IPS DF 19.7 (cell line): Measurements from ENCODE around the gene EIF5A.

Source experiments
- DNase-seq: peaks from one replicate; pipeline ENCODE4 v3.0.0-alpha.2; 2013; ENCODE audit warnings: low read depth, low spot score

Gene EIF5A

DNA sequence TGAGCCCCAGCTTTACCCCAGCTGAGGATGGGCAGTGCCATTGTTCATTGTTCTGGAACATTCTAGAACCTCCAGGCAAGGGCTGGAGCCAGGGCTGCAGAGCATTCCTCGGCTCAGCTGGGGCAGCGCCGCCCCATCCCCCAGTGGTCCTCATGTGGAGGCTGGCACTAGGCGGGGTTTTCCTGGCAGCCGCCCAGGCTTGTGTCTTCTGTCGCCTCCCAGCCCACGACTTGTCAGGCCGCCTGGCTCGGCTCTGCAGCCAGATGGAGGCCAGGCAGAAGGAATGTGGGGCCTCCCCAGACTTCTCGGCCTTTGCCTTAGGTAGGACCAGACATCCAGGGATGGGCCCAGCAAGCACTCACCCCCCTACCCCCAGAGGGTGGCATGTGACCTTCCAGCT is 47.6 kb downstream of the EIF5A start, which contains the start of gene TMEM95:
Gene TMEM95 (plus strand): TSS at position 104 of the 400 bp plus-strand sequence. CDS start 49 bp downstream, at position 153.
- DNase-seq: no peak

GRCh38 chr17:7355573-7355972 is 48.1 kb downstream of the EIF5A start:
- DNase-seq: no peak

DNA sequence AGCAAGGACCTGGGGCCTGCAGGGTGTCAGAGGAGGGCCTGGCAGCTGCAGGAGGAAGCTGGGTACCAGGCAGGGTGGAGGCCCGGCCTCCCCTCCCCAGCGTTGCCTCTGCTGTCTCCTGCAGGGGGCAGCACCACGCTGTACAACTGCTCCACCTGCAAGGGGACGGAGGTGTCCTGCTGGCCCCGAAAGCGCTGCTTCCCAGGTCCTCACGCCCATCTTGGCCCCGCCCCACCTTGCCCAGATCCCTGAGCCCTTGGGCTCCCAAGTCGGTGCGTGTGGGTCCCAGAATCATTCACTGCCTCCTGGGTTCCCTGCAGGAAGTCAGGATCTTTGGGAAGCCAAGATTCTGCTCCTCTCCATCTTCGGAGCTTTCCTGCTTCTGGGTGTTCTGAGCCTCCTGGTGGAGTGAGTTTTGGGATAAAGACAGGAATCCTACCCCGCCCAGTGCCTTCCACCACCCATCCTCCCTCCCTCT is 48.7 kb downstream of the EIF5A start:
- peak; percentile 72 for DNase-seq

DNA sequence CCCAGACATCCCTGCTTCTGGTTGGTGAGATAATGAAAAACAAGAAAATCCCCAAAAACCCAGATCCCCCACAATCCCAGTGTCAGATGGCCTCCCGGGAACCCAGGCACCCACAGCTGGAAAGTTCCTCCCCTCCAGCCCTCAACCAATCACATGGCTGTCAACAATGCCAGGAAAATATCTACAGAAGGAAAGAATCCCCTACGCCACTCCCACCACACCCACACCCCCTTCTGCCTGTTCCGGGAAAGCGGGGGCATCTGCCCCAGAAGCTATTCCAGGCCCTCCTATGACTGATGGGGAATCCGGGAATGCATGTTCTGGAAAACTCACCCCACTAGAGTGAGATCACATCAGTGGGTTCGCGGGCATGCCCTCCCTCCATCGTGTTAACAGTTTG is 49.3 kb downstream of the EIF5A start:
- no peak for DNase-seq

GRCh38 chr17:7357381-7357780 is 50.0 kb downstream of the EIF5A start:
- DNase-seq: no peak

DNA sequence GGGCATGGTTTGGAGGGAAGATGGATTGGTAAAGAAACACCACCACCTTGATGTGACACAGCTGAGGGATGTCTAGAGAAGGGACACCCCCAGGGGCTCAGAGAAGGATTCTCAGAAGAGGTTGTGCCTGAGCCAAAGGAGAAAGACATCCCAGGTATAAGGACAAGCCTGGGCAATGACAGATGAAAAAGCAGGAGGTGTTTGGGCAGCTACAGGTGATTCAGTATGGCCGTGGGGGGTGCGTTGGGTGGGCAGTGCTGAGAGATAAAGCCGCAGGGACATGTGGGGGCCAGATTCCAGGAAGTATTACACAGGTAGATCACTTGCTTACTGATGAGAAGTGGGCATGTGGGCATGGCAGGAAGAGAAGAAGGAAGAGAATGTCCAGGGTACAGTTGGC is 54.5 kb downstream of the EIF5A start:
- DNase-seq: no peak
